Measurements from ENCODE around the gene TRIM28. TPM values are rescaled to one million over a fixed set of nuclear protein-coding genes. Genes with fewer than 3 reads are reported as not detected.
"Not testable (repeated sequence)": the region's sequence is repeated elsewhere in the genome, so short reads cannot be mapped to it uniquely, and the experiment has no call there.

TRIM28 gene
- total RNA-seq, 2 donors from 2014 or later = 351 to 473 TPM

DNA sequence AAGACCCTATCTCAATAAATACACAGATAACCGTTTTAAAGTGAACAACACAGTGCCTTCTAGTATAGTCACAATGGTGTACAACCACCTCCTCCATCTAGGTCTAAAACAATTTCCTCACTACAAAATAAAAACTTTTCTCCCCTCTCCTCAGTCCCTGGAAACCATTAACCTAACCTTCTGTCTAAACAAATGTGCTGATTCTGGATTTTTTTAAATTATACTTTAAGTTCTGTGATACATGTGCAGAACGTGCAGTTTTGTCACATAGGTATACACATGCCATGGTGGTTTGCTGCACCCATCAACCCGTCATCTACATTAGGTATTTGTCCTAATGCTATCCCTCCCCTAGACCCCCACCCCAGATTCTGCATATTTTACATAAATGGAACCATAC, 14.5 kb upstream of the TRIM28 start:
- ATAC-seq (replicated peaks in 1 of 2) (no peak), DNase-seq (no peak)
- Mint-ChIP-seq H3K4me3 (no peak overlapping the region), H3K4me1 (ENCODE audit: low read depth) (no peaks in the 10 kb centered on the region), H3K9me3 (no peaks in the 10 kb centered on the region), H3K27ac (no peak overlapping the region), H3K27me3 (ENCODE audit: low read depth) (peaks cover 6% of the 10 kb centered on the region), H3K36me3 (ENCODE audit: insufficient read depth in 2 of 2) (no peaks in the 10 kb centered on the region)

DNA sequence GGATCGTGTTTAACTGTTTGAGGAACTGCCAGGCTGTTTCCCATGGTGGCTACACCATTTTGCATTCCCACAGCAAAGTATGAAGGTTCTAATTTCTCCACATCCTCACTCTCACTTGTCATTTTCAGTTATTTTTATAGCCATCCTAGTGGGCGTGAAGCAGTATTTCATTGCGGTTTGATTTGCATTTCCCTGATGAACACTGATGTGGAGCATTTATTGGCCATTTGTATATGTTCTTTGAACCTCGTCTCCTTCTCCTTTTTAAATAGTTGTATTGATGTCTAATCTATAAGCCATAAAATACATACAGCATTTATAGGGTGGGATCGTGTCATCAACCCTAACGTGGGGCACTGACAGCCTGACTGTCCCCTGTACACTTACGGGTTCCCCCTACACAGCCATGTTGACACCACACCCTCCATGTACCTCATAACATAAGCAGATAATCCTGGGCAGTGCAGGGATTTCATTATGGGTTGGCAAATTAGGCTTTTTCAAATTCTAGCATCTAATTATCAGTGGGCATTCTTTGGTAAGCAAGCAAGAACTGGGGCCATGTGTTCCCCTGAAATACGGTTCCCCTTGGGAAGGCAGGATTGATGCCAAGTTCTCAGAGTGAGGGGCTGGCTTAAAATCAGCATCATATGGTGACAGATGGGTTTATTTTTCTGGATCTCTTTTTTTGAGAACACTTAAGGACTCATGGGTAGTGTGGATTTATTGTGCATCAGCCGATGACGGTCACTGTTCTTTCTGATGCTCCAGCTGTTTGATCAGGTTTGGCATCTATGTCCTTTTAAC, 12.6 kb upstream of the TRIM28 start:
- H3K27ac Mint-ChIP-seq = no peak overlapping the region
- H3K27me3 Mint-ChIP-seq (ENCODE audit: low read depth) = peaks cover 6% of the 10 kb centered on the region
- no peaks in the 10 kb centered on the region for H3K9me3 Mint-ChIP-seq
- DNase-seq (no peak), ATAC-seq (replicated peaks in 1 of 2) (no peak)
- no peak overlapping the region for H3K4me3 Mint-ChIP-seq
- no peaks in the 10 kb centered on the region for H3K36me3 Mint-ChIP-seq (ENCODE audit: insufficient read depth in 2 of 2)
- H3K4me1 Mint-ChIP-seq (ENCODE audit: low read depth) = no peaks in the 10 kb centered on the region

DNA sequence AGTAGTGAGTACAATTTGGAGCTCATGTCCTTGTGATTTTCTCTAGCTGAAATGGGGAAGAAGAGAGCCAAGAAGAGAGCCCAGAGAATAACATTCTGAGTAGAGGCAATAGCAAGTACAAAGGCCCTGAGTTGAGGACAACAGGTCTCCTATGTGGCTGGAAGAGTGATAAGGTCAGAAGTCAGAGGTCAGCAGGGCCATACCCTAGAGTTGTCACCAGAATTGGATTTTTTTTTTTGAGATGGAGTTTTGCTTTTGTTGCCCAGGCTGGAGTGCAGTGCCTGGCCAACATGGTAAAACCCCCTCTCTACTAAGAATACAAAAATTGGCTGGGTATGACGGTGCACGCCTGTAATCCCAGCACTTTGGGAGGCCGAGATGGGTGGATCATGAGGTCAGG, 8.0 kb upstream of the TRIM28 start:
- Mint-ChIP-seq H3K27me3 (ENCODE audit: low read depth) (peaks cover 16% of the 10 kb centered on the region), H3K36me3 (ENCODE audit: insufficient read depth in 2 of 2) (no peaks in the 10 kb centered on the region), H3K4me3 (no peak overlapping the region), H3K27ac (no peak overlapping the region), H3K9me3 (no peaks in the 10 kb centered on the region), H3K4me1 (ENCODE audit: low read depth) (peaks cover 10% of the 10 kb centered on the region)
- no peak for ATAC-seq (replicated peaks in 1 of 2)
- DNase-seq = no peak

DNA sequence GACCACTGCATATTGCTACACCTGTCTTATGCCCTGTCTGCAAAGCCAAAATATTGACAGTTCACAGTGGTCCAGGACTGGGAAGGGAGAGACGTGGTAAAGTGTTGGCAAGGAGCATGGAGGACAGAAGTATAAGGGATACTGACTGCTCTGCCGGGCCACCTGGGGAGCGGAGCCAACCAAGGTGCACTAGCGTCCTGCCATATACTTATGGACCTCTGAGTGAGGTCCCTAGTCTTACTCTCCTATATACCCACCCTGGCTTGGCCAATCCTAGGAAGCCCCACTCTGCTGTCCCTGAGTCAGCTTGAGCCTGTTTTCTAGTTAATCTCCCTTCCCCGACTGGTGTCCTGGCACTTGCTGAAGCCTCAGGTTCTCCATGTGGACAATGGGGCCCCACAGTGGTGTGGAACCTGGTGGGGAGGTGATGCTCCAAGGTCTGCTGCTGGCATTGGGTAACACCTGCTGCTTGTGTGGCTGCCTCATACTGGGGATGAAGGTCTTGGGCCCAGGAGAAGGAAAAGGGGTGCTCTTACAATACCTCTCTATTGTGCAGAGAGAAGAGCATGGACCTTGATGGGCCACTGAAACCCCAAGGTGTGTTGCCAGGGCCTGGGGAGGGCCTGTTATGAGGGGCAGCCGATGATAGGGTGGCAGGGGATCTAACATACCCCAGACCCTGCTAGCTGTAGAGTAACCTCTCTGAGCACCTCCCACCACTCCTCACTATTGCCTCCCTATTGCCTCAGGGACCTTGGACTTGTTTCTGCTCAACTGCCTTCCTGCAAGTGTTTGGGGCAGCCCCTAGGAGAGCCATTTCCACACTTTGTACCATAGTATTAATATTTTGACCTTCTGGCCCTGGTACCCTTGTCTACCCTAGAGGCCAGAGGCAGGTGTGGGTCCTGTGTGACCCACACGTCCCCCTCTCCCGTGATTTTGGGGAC, 6.7 kb upstream of the TRIM28 start:
- peaks cover 10% of the 10 kb centered on the region for H3K4me1 Mint-ChIP-seq (ENCODE audit: low read depth)
- peak overlapping the region; percentile 22 to 85 for H3K4me3 Mint-ChIP-seq
- ATAC-seq (replicated peaks in 1 of 2) (no peak), DNase-seq (no peak)
- H3K27ac Mint-ChIP-seq = no peak overlapping the region
- no peaks in the 10 kb centered on the region for H3K9me3 Mint-ChIP-seq
- peaks cover 10% of the 10 kb centered on the region for H3K27me3 Mint-ChIP-seq (ENCODE audit: low read depth)
- H3K36me3 Mint-ChIP-seq (ENCODE audit: insufficient read depth in 2 of 2) = no peaks in the 10 kb centered on the region

DNA sequence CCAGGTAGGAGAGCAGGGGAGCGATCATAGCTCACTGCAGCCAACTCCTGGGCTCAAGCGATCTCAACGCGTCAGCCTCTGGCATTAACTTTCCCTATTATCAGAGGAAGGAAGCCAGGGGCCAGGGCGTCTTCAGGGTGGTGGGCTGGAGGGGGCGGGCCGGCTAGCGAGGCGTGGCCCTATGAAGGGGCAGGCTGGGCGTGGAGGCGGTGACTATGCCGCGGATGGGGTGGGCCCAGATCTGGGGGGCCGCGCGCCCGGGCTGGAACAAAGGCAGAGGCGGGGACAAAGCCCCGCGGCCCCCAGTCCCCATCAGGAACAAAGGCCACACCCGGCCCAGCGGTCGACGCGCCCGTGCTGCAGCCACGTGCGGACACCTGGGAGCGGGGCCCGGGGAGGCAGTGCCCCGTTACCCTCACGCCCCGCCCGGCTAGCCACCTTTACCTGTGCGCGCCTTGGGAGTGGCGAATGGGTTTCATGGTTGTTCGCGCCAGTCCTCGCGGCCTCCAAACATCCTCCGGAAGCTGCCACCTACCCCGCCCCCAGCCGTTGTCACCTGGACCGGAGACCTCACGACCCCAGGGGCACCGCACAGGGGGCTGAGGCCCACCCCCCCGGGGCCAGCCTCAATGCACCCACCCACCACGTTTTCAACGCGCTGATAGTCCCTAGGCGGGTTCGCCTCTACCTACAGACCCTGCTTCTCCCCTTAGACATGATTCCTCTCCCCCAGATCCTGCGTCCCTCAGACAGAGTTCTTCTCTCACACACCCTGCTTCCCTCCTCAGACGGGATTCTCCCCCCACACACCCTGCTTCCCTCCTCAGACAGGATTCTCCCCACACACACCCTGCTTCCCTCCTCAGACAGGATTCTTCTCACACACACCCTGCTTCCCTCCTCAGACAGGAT, 5.4 kb upstream of the TRIM28 start:
- peak; percentile 67 to 71 for DNase-seq
- peaks cover 12% of the 10 kb centered on the region for H3K4me1 Mint-ChIP-seq (ENCODE audit: low read depth)
- H3K36me3 Mint-ChIP-seq (ENCODE audit: insufficient read depth in 2 of 2) = no peaks in the 10 kb centered on the region
- peak; percentile 93 to 95 for ATAC-seq (replicated peaks in 1 of 2)
- H3K27ac Mint-ChIP-seq = peak overlapping the region; percentile 45
- no peaks in the 10 kb centered on the region for H3K9me3 Mint-ChIP-seq
- H3K4me3 Mint-ChIP-seq = peak overlapping the region; percentile 85 to 89
- peaks cover 16% of the 10 kb centered on the region for H3K27me3 Mint-ChIP-seq (ENCODE audit: low read depth)

DNA sequence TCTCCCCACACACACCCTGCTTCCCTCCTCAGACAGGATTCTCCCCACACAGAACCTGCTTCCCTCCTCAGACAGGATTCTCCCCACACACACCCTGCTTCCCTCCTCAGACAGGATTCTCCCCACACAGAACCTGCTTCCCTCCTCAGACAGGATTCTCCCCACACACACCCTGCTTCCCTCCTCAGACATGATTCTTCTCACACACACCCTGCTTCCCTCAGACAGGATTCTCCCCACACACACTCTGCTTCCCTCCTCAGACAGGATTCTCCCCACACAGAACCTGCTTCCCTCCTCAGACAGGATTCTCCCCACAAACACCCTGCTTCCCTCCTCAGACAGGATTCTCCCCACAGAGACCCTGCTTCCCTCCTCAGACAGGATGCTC, 4.7 kb upstream of the TRIM28 start:
- Mint-ChIP-seq H3K27me3 (ENCODE audit: low read depth) (peaks cover 16% of the 10 kb centered on the region), H3K4me1 (ENCODE audit: low read depth) (peaks cover 17% of the 10 kb centered on the region), H3K4me3 (peak overlapping the region; percentile 50 to 53)
- not testable (repeated sequence) for DNase-seq; ATAC-seq (replicated peaks in 1 of 2); H3K36me3 Mint-ChIP-seq (ENCODE audit: insufficient read depth in 2 of 2); H3K27ac Mint-ChIP-seq; H3K9me3 Mint-ChIP-seq

DNA sequence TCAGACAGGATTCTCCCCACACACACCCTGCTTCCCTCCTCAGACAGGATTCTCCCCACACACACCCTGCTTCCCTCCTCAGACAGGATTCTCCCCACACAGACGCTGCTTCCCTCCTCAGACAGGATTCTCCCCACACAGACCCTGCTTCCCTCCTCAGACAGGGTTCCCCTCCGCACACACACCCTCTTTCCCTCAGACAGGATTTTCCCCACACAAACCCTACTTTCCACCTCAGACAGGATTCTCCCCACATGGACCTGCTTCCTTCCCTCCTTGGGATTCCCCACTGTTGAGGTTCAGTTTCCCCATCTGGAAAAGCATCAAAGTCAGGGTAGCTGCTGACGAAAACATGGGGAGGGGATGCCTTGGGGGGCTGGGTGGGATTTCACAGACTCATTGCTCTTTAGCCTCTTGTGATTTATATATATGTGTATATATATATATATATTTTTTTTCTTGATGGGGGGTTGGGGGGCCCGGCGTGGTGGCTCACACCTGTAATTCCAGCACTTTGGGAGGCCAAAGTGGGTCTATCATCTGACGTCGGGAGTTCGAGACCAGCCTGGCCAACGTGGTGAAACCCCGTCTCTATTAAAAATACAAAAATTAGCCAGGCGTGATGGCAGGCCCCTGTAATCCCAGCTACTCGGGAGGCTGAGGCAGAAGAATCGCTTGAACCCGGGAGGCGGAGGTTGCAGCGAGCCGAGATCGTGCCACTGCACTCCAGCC, 1.1 kb upstream of the TRIM28 start:
- ATAC-seq (replicated peaks in 1 of 2); H3K27ac Mint-ChIP-seq; H3K9me3 Mint-ChIP-seq; DNase-seq: not testable (repeated sequence)
- Mint-ChIP-seq H3K36me3 (ENCODE audit: insufficient read depth in 2 of 2) (peaks cover 14 to 22% of the 10 kb centered on the region in 2 donors), H3K27me3 (ENCODE audit: low read depth) (peaks cover 16% of the 10 kb centered on the region), H3K4me1 (ENCODE audit: low read depth) (peaks cover 29% of the 10 kb centered on the region), H3K4me3 (peak overlapping the region in 1 of 2 donors; percentile 16)

GRCh38 chr19:58544591-58545285, 874 bp downstream of the TRIM28 start:
- peak; percentile 41 to 52 for ATAC-seq (replicated peaks in 1 of 2)
- Mint-ChIP-seq H3K27me3 (ENCODE audit: low read depth) (peaks cover 6% of the 10 kb centered on the region), H3K4me3 (peak overlapping the region; percentile 91 to 95), H3K9me3 (no peaks in the 10 kb centered on the region), H3K36me3 (ENCODE audit: insufficient read depth in 2 of 2) (peaks cover 18 to 27% of the 10 kb centered on the region in 2 donors), H3K27ac (peak overlapping the region; percentile 85), H3K4me1 (ENCODE audit: low read depth) (peaks cover 30% of the 10 kb centered on the region)
- peak; percentile 46 to 84 for DNase-seq

DNA sequence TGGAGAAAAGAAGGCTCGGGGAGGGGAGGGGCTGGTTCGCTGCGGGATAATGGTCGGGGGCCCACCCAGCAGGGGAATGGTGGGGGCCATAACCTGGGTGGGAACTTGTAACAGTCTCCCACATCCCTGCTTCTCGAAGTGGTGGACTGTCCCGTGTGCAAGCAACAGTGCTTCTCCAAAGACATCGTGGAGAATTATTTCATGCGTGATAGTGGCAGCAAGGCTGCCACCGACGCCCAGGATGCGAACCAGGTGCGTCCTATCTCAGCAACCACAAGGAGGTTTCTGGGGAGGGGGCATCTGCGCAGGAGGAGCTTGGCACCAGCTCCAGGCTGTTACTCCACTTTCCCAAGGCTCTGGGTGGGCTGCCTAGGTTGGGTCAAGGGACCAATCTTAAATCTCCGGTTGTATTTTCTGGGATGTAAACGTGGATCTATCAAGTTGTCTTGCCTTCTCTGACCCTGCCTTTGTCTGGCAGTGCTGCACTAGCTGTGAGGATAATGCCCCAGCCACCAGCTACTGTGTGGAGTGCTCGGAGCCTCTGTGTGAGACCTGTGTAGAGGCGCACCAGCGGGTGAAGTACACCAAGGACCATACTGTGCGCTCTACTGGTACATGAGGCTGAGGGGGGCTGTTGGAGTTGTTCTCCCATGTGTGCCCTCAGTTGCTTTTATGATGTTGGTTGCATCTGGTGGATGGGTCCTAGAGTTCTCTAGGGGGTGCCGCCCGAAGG, 1.6 kb downstream of the TRIM28 start:
- no peak for DNase-seq
- Mint-ChIP-seq H3K36me3 (ENCODE audit: insufficient read depth in 2 of 2) (peaks cover 20 to 27% of the 10 kb centered on the region in 2 donors), H3K27ac (peak overlapping the region; percentile 85), H3K9me3 (no peaks in the 10 kb centered on the region), H3K27me3 (ENCODE audit: low read depth) (peaks cover 6% of the 10 kb centered on the region), H3K4me1 (ENCODE audit: low read depth) (peaks cover 30% of the 10 kb centered on the region), H3K4me3 (peak overlapping the region; percentile 91 to 95)
- ATAC-seq (replicated peaks in 1 of 2) = no peak

GRCh38 chr19:58546019-58546530, 2.2 kb downstream of the TRIM28 start:
- Mint-ChIP-seq H3K27me3 (ENCODE audit: low read depth) (peaks cover 6% of the 10 kb centered on the region), H3K27ac (peak overlapping the region; percentile 85), H3K9me3 (no peaks in the 10 kb centered on the region), H3K4me3 (peak overlapping the region; percentile 91 to 95), H3K4me1 (ENCODE audit: low read depth) (peaks cover 30% of the 10 kb centered on the region), H3K36me3 (ENCODE audit: insufficient read depth in 2 of 2) (peaks cover 22 to 27% of the 10 kb centered on the region in 2 donors)
- no peak for DNase-seq
- no peak for ATAC-seq (replicated peaks in 1 of 2)

Data from activated T-cell treated with anti-CD3 and anti-CD28 coated beads, Interleukin-2, amount 50 U/mL, for 72 hours (primary cell).